HFFc6 (cell line): ENCODE data around the gene ROBO1. TPM values are rescaled to one million over a fixed set of nuclear protein-coding genes. Genes with fewer than 3 reads are reported as not detected.

Source experiments
- DNase-seq: peaks from one replicate; pipeline ENCODE4 v3.0.0-alpha.2; 2018
- H3K27ac Mint-ChIP-seq: 2 replicates; pipeline ENCODE4 v1.8.0; 2020; ENCODE audit warnings: mild to moderate bottlenecking, mixed read lengths
- H3K27me3 Mint-ChIP-seq: 2 replicates; pipeline ENCODE4 v1.8.0; 2021; ENCODE audit warnings: mild to moderate bottlenecking, moderate library complexity, mixed read lengths; ENCODE audit not compliant: insufficient read depth
- H3K36me3 Mint-ChIP-seq: 2 replicates; pipeline ENCODE4 v1.8.0; 2021; ENCODE audit warnings: low read depth, mixed read lengths
- H3K4me1 Mint-ChIP-seq: 2 replicates; pipeline ENCODE4 v1.8.0; 2020; ENCODE audit warnings: low read depth, mixed read lengths
- H3K4me3 Mint-ChIP-seq: 2 replicates; pipeline ENCODE4 v1.8.0; 2020; ENCODE audit warnings: mild to moderate bottlenecking, moderate library complexity, mixed read lengths
- H3K9me3 Mint-ChIP-seq: 2 replicates; pipeline ENCODE4 v1.8.0; 2020; ENCODE audit warnings: mild to moderate bottlenecking, mixed read lengths
- total RNA-seq, 6 experiments: library from RNA; stranded (reverse); fragmentation: NEBNext Ultra II Directional; extraction: Animal tissue kit (Norgen Biotek cat#: 25700); gene quantifications; 2 replicates in 1 of 6; 3 replicates in 5 of 6; pipeline ENCODE4 v1.2.3, GENCODE V29; 2021
- TF ChIP-seq, protein P1 (sequence below): fragments of 200-600 bp; sonication (generic); IDR thresholded peaks from 2 replicates; pipeline ENCODE4 v1.5.0; 2021; ENCODE audit warnings: antibody characterized with exemption, mild to moderate bottlenecking

Gene ROBO1
- total RNA-seq, 6 experiments from 2014 or later: 38.7 to 51.3 (median 41.7) TPM

DNA sequence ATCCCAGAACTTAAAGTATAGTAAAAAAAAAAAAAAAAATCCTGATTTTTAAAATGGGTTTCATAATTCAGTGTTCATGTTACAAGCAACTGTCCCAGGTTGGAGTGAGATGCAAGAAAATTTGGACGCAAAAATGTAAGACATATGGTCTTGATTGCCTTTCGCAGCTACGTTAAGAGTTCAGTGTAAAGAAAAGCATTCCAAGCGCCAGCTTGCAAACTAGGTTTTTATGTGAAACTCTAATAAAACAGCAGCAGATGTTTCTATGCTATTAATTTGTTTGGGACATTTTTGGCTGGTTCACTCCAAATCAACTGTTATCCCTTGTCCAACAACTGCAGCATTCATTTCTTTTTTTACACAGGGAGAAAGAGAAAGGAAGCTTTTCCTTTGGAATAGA lies 957.8 kb downstream of the ROBO1 start:
- H3K4me3 Mint-ChIP-seq: no peak overlapping the region
- no peaks in the 10 kb centered on the region for H3K27me3 Mint-ChIP-seq
- no peak for DNase-seq
- TF ChIP-seq, protein P1, sequence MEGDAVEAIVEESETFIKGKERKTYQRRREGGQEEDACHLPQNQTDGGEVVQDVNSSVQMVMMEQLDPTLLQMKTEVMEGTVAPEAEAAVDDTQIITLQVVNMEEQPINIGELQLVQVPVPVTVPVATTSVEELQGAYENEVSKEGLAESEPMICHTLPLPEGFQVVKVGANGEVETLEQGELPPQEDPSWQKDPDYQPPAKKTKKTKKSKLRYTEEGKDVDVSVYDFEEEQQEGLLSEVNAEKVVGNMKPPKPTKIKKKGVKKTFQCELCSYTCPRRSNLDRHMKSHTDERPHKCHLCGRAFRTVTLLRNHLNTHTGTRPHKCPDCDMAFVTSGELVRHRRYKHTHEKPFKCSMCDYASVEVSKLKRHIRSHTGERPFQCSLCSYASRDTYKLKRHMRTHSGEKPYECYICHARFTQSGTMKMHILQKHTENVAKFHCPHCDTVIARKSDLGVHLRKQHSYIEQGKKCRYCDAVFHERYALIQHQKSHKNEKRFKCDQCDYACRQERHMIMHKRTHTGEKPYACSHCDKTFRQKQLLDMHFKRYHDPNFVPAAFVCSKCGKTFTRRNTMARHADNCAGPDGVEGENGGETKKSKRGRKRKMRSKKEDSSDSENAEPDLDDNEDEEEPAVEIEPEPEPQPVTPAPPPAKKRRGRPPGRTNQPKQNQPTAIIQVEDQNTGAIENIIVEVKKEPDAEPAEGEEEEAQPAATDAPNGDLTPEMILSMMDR: no peak
- no peaks in the 10 kb centered on the region for H3K9me3 Mint-ChIP-seq
- H3K4me1 Mint-ChIP-seq: peaks cover 11% of the 10 kb centered on the region
- no peak overlapping the region for H3K27ac Mint-ChIP-seq
- no peaks in the 10 kb centered on the region for H3K36me3 Mint-ChIP-seq

GRCh38 chr3:78804251-78805037 lies 963.4 kb downstream of the ROBO1 start:
- Mint-ChIP-seq H3K27me3 (no peaks in the 10 kb centered on the region), H3K27ac (no peak overlapping the region), H3K9me3 (no peaks in the 10 kb centered on the region), H3K36me3 (peaks cover 4% of the 10 kb centered on the region), H3K4me3 (no peak overlapping the region), H3K4me1 (peaks cover 22% of the 10 kb centered on the region)
- DNase-seq: peak; percentile 27
- TF ChIP-seq, protein P1: no peak

DNA sequence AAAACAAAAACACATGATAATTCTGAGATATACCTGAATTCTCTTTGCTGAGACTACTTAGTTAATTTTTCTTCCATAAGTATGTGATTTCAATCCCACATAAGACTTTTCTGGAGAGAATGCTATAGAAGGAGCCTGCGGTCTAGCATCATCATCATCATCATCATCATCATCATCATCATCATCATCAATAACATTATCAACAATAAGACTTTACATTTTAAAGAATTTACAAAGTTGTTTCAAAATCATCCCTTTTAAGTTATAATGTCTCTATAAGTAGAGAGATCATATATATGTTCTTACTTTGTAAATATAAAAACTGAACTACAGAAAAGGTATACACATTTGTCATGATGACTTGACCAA lies 965.3 kb downstream of the ROBO1 start:
- H3K4me3 Mint-ChIP-seq: no peak overlapping the region
- H3K36me3 Mint-ChIP-seq: peaks cover 5% of the 10 kb centered on the region
- no peak for DNase-seq
- peaks cover 31% of the 10 kb centered on the region for H3K4me1 Mint-ChIP-seq
- H3K9me3 Mint-ChIP-seq: no peaks in the 10 kb centered on the region
- TF ChIP-seq, protein P1: no peak
- no peaks in the 10 kb centered on the region for H3K27me3 Mint-ChIP-seq
- no peak overlapping the region for H3K27ac Mint-ChIP-seq

GRCh38 chr3:78801926-78802561 lies 965.8 kb downstream of the ROBO1 start:
- Mint-ChIP-seq H3K9me3 (no peaks in the 10 kb centered on the region), H3K27ac (no peak overlapping the region), H3K27me3 (no peaks in the 10 kb centered on the region), H3K4me1 (peaks cover 31% of the 10 kb centered on the region), H3K36me3 (peaks cover 5% of the 10 kb centered on the region), H3K4me3 (no peak overlapping the region)
- DNase-seq: no peak
- TF ChIP-seq, protein P1: no peak

GRCh38 chr3:78799681-78800080 lies 968.1 kb downstream of the ROBO1 start:
- no peaks in the 10 kb centered on the region for H3K9me3 Mint-ChIP-seq
- H3K36me3 Mint-ChIP-seq: peaks cover 5% of the 10 kb centered on the region
- no peak overlapping the region for H3K27ac Mint-ChIP-seq
- peaks cover 30% of the 10 kb centered on the region for H3K4me1 Mint-ChIP-seq
- DNase-seq: no peak
- H3K27me3 Mint-ChIP-seq: no peaks in the 10 kb centered on the region
- no peak overlapping the region for H3K4me3 Mint-ChIP-seq
- TF ChIP-seq, protein P1: no peak
